Activated B cell treated with CpG ODN at 0.5 μM for 24 hours (primary cell): Measurements from ENCODE around the gene IFIH1. TPM values are rescaled to one million over a fixed set of nuclear protein-coding genes. Genes with fewer than 3 reads are reported as not detected.

Source experiments
- ATAC-seq: fragments of 200-7000 bp; cut with Tn5 transposase; one replicate; pipeline ENCODE4 v1.10.0; 2021; ENCODE audit warnings: low read depth, mild to moderate bottlenecking, moderate library complexity
- CTCF ChIA-PET: fragments of 350-600 bp; sonication (Branson Sonifier 250); formaldehyde crosslinking; loops from one replicate; lab custom pipeline; 2021; ENCODE audit warnings: antibody characterized with exemption; lab: Charles Lee
- POLR2A ChIA-PET: fragments of 350-600 bp; sonication (Branson Sonifier 250); formaldehyde crosslinking; loops from one replicate; lab custom pipeline; 2021; ENCODE audit warnings: antibody characterized with exemption; lab: Charles Lee
- DNase-seq: peaks from one replicate; pipeline ENCODE4 v3.0.0; 2022
- H3K27ac Mint-ChIP-seq: one replicate; pipeline ENCODE4 v1.8.0; 2020; ENCODE audit warnings: mixed read lengths
- H3K27me3 Mint-ChIP-seq: one replicate; pipeline ENCODE4 v1.8.0; 2021; ENCODE audit warnings: mixed read lengths
- H3K36me3 Mint-ChIP-seq: one replicate; pipeline ENCODE4 v1.8.0; 2021; ENCODE audit warnings: low read depth, mixed read lengths
- H3K4me1 Mint-ChIP-seq: one replicate; pipeline ENCODE4 v1.8.0; 2021; ENCODE audit warnings: mixed read lengths
- H3K4me3 Mint-ChIP-seq: one replicate; pipeline ENCODE4 v1.8.0; 2020; ENCODE audit warnings: mild to moderate bottlenecking, mixed read lengths
- H3K9me3 Mint-ChIP-seq: one replicate; pipeline ENCODE4 v1.8.0; 2020; ENCODE audit warnings: mixed read lengths
- CTCF ChIP-seq: fragments of 200-600 bp; IDR thresholded peaks from one replicate; pipeline ENCODE4 v1.8.0; 2022; ENCODE audit warnings: antibody characterized with exemption, mild to moderate bottlenecking
- intact Hi-C: fragments of 100-400 bp; cut with micrococcal nuclease; formaldehyde crosslinking; loops from one replicate; pipeline ENCODE4 v1.15.1; 2024
- total RNA-seq: library from RNA; stranded (reverse); gene quantifications from 2 replicates; pipeline ENCODE4 v1.2.3, GENCODE V29; 2022

Gene IFIH1
- total RNA-seq, 1 donor from 2014 or later = 63.0 TPM

GRCh38 chr2:162219426-162219825, 99.1 kb downstream of the IFIH1 start:
- Mint-ChIP-seq H3K27ac (no peak overlapping the region), H3K36me3 (no peaks in the 10 kb centered on the region), H3K4me3 (no peak overlapping the region), H3K9me3 (no peaks in the 10 kb centered on the region), H3K4me1 (no peaks in the 10 kb centered on the region), H3K27me3 (peaks cover 15% of the 10 kb centered on the region)
- ATAC-seq = no peak
- intact Hi-C loops = no loop called here
- TF ChIP-seq CTCF = no peak
- no peak for DNase-seq
- POLR2A ChIA-PET = no interaction called here
- CTCF ChIA-PET = interaction anchor here (2.3 to 5.8 kb wide), 5 partner anchors 8 to 115 kb away, joined by 6 to 64 read pairs (median 22); no protein-coding TSS in a partner anchor

- H3K9me3 Mint-ChIP-seq = no peaks in the 10 kb centered on the region
- no peaks in the 10 kb centered on the region for H3K4me1 Mint-ChIP-seq
- DNase-seq = no peak
- intact Hi-C loops = no loop called here
- no peak overlapping the region for H3K4me3 Mint-ChIP-seq
- H3K27me3 Mint-ChIP-seq = peaks cover 17% of the 10 kb centered on the region
- H3K36me3 Mint-ChIP-seq = no peaks in the 10 kb centered on the region
- CTCF ChIA-PET = no interaction called here
- POLR2A ChIA-PET = no interaction called here
- no peak for ATAC-seq
- no peak overlapping the region for H3K27ac Mint-ChIP-seq
- TF ChIP-seq CTCF = no peak
Observed at GRCh38 chr2:162217598-162217997, 100.9 kb downstream of the IFIH1 start.

Other genes starting within 250 kb of the IFIH1 start
- gene DPP4, start 244.5 kb downstream of the IFIH1 start, total RNA-seq = 1.9 and 2.5 TPM in 2 replicates
- gene GCG, start 166.4 kb downstream of the IFIH1 start, total RNA-seq = not detected in 2 replicates
- not detected in 2 replicates for gene FAP, start 75.2 kb downstream of the IFIH1 start, total RNA-seq
- 31.3 and 33.9 TPM in 2 replicates for gene GCA, start 25.4 kb upstream of the IFIH1 start, total RNA-seq